ENCODE data around the gene FAM120A.

- TF ChIP-seq CTCF (conservative IDR thresholded peaks at IDR 0.05; ENCODE audit: low read length) (no peak), EZH2phosphoT487 (IDR thresholded peaks at IDR 0.05; ENCODE audit: borderline replicate concordance) (no peak)
These were observed 1.2 kb downstream of the FAM120A start for GRCh38 chr9:93452710-93453046.
